H1 (cell line): ENCODE measurements around the gene PLCH2. TPM values are rescaled to one million over a fixed set of nuclear protein-coding genes. Genes with fewer than 3 reads are reported as not detected.

Experiments used
- CTCF ChIA-PET: fragments of 300-600 bp; sonication (Branson Sonifier 250); formaldehyde crosslinking; loops from one replicate; lab custom pipeline; 2021; ENCODE audit not compliant: partially characterized antibody; lab: Charles Lee
- POLR2A ChIA-PET: fragments of 300-600 bp; sonication (Branson Sonifier 250); formaldehyde crosslinking; loops from one replicate; lab custom pipeline; 2021; ENCODE audit warnings: inconsistent platforms; ENCODE audit not compliant: partially characterized antibody; lab: Charles Lee
- DNase-seq, 2 experiments: peaks; one replicate each; pipeline versions ENCODE4 v3.0.0 to v3.0.0-alpha.2; 2010 to 2022; ENCODE audit warnings: low spot score in 2 of 2, low read depth in 1 of 2, mixed read lengths in 1 of 2
- FAIRE-seq: peaks from 2 replicates; lab custom pipeline; 2011; peaks lifted over from hg19 to GRCh38; lab: Jason Lieb, UNC
- H2AFZ ChIP-seq: 2 replicates; pipeline ENCODE4 v1.8.1; 2012; ENCODE audit warnings: low read length, inconsistent platforms
- H2AK5ac ChIP-seq: 2 replicates; pipeline ENCODE4 v1.6.1; 2013; ENCODE audit warnings: low read depth, low read length
- H2BK120ac ChIP-seq: replicated peaks from 2 replicates; pipeline ENCODE3; 2013; ENCODE audit warnings: low read depth, low read length, inconsistent platforms
- H2BK12ac ChIP-seq: 2 replicates; pipeline ENCODE4 v1.6.1; 2013; ENCODE audit warnings: low read depth, low read length
- H2BK15ac ChIP-seq: 2 replicates; pipeline ENCODE4 v1.6.1; 2013; ENCODE audit warnings: low read length
- H2BK20ac ChIP-seq: 2 replicates; pipeline ENCODE4 v1.6.1; 2013; ENCODE audit warnings: low read length
- H2BK5ac ChIP-seq: 2 replicates; pipeline ENCODE4 v1.6.1; 2013; ENCODE audit warnings: low read depth, low read length
- H3K14ac ChIP-seq: 2 replicates; pipeline ENCODE4 v1.6.1; 2013; ENCODE audit warnings: inconsistent platforms; ENCODE audit not compliant: insufficient read length
- H3K18ac ChIP-seq: 2 replicates; pipeline ENCODE4 v1.6.1; 2013; ENCODE audit warnings: low read length; ENCODE audit errors: extremely low read depth
- H3K23ac ChIP-seq: 2 replicates; pipeline ENCODE4 v1.6.1; 2013; ENCODE audit warnings: inconsistent platforms; ENCODE audit not compliant: insufficient read length
- H3K23me2 ChIP-seq: 2 replicates; pipeline ENCODE4 v1.6.1; 2013; ENCODE audit warnings: low read depth, low read length
- H3K27ac ChIP-seq: 2 replicates; pipeline ENCODE4 v1.6.1; 2011; ENCODE audit warnings: low read depth, low read length, inconsistent platforms
- H3K27me3 ChIP-seq, 4 experiments: replicated peaks in 1 of 4; 1 replicate in 1 of 4; 2 replicates in 3 of 4; pipeline versions ENCODE4 v1.6.1 to v1.8.1; 2011 to 2013; ENCODE audit warnings: low read length in 3 of 4, mild to moderate bottlenecking in 3 of 4, inconsistent platforms in 2 of 4, mixed read lengths in 2 of 4, moderate library complexity in 1 of 4; ENCODE audit not compliant: control insufficient read depth in 3 of 4, insufficient read depth in 3 of 4; ENCODE audit errors: extremely low read depth in 1 of 4
- H3K36me3 ChIP-seq, 4 experiments: 2 replicates each; pipeline versions ENCODE4 v1.6.1 to v1.8.1; 2011 to 2013; ENCODE audit warnings: mild to moderate bottlenecking in 4 of 4, low read length in 3 of 4, moderate library complexity in 2 of 4, control low read depth in 1 of 4, inconsistent platforms in 1 of 4; ENCODE audit not compliant: insufficient read depth in 4 of 4, control insufficient read depth in 2 of 4
- H3K4ac ChIP-seq: replicated peaks from 2 replicates; pipeline ENCODE3; 2013; ENCODE audit warnings: low read length, low read depth, mixed read lengths, inconsistent platforms; ENCODE audit not compliant: insufficient read length
- H3K4me1 ChIP-seq, 4 experiments: replicated peaks in 1 of 4; 1 replicate in 1 of 4; 2 replicates in 3 of 4; pipeline versions ENCODE4 v1.6.1 to v1.8.1; 2011 to 2013; ENCODE audit warnings: low read length in 3 of 4, inconsistent platforms in 2 of 4, mixed read lengths in 1 of 4; ENCODE audit not compliant: insufficient read depth in 4 of 4, control insufficient read depth in 3 of 4
- H3K4me2 ChIP-seq, 2 experiments: 2 replicates each; pipeline versions ENCODE4 v1.6.1 to v1.8.1; 2011 to 2013; ENCODE audit warnings: low read depth in 2 of 2, low read length in 2 of 2, control low read depth in 1 of 2, inconsistent platforms in 1 of 2, mild to moderate bottlenecking in 1 of 2; ENCODE audit not compliant: insufficient read depth in 1 of 2
- H3K4me3 ChIP-seq, 4 experiments: fragments of 200-600, 300-600 bp in 1 of 4; sonication (generic), shearing (Covaris generic), sonication (Bioruptor Twin) in 1 of 4; 2 replicates each; pipeline versions ENCODE4 v1.5.1 to v1.8.1; 2011 to 2016; ENCODE audit warnings: low read length in 4 of 4, low read depth in 3 of 4, control low read depth in 2 of 4, inconsistent platforms in 2 of 4, mild to moderate bottlenecking in 2 of 4, mixed read lengths in 1 of 4, moderate library complexity in 1 of 4; ENCODE audit not compliant: insufficient read depth in 2 of 4; ENCODE audit errors: extremely low read depth in 1 of 4
- H3K56ac ChIP-seq: replicated peaks from 2 replicates; pipeline ENCODE3; 2013; ENCODE audit warnings: low read depth, mild to moderate bottlenecking, mixed read lengths, low read length, inconsistent platforms; ENCODE audit not compliant: insufficient read length
- H3K79me1 ChIP-seq: 2 replicates; pipeline ENCODE4 v1.6.1; 2013; ENCODE audit warnings: low read depth, low read length, control low read depth
- H3K79me2 ChIP-seq, 2 experiments: 2 replicates each; pipeline versions ENCODE4 v1.6.1 to v1.8.1; 2012 to 2013; ENCODE audit warnings: low read length in 2 of 2, mild to moderate bottlenecking in 2 of 2, inconsistent platforms in 1 of 2; ENCODE audit not compliant: insufficient read depth in 2 of 2, control insufficient read depth in 1 of 2
- H3K9ac ChIP-seq, 4 experiments: replicated peaks in 1 of 4; 1 replicate in 1 of 4; 2 replicates in 3 of 4; pipeline versions ENCODE4 v1.6.1 to v1.8.1; 2011 to 2013; ENCODE audit warnings: low read depth in 3 of 4, low read length in 3 of 4, control low read depth in 2 of 4, mild to moderate bottlenecking in 2 of 4, moderate library complexity in 2 of 4, inconsistent platforms in 1 of 4; ENCODE audit errors: extremely low read depth in 1 of 4
- H3K9me3 ChIP-seq, 2 experiments: 2 replicates each; pipeline versions ENCODE4 v1.6.1 to v1.8.1; 2012 to 2013; ENCODE audit warnings: mild to moderate bottlenecking in 2 of 2, moderate library complexity in 2 of 2, control low read depth in 1 of 2, inconsistent platforms in 1 of 2, low read depth in 1 of 2, low read length in 1 of 2, mixed read lengths in 1 of 2; ENCODE audit not compliant: insufficient read depth in 2 of 2
- H4K20me1 ChIP-seq, 2 experiments: replicated peaks in 1 of 2; 2 replicates each; pipeline versions ENCODE3 to v1.8.1; 2011 to 2013; ENCODE audit warnings: inconsistent platforms in 2 of 2, low read length in 2 of 2, mild to moderate bottlenecking in 1 of 2; ENCODE audit not compliant: insufficient read depth in 2 of 2, control insufficient read depth in 1 of 2
- H4K5ac ChIP-seq: 2 replicates; pipeline ENCODE4 v1.6.1; 2013; ENCODE audit warnings: low read length, low read depth, mixed read lengths, inconsistent platforms; ENCODE audit not compliant: insufficient read length
- H4K8ac ChIP-seq: 2 replicates; pipeline ENCODE4 v1.8.0; 2013; ENCODE audit warnings: mild to moderate bottlenecking, moderate library complexity, low read length, inconsistent platforms; ENCODE audit not compliant: insufficient read depth; ENCODE audit errors: extremely low read depth
- H4K91ac ChIP-seq: replicated peaks from 2 replicates; pipeline ENCODE3; 2013; ENCODE audit warnings: low read length, mixed read lengths, inconsistent platforms; ENCODE audit not compliant: insufficient read length
- E2F6 ChIP-seq: IDR thresholded peaks from 2 replicates; pipeline ENCODE4 v1.6.1; 2012; ENCODE audit warnings: inconsistent platforms
- HDAC6 ChIP-seq: IDR thresholded peaks from one replicate; pipeline ENCODE4 v1.7.1; 2012; ENCODE audit warnings: low read depth, mild to moderate bottlenecking, inconsistent platforms, low read length, moderate library complexity
- JUN ChIP-seq: IDR thresholded peaks from 2 replicates; pipeline ENCODE4 v1.6.1; 2011; ENCODE audit warnings: low read depth, mild to moderate bottlenecking, improper control_type of control experiment, low read length
- PHF8 ChIP-seq: fragments of 200-600 bp; sonication (generic); conservative IDR thresholded peaks from 2 replicates; pipeline ENCODE4 v1.7.1; 2012; ENCODE audit warnings: low read depth, mild to moderate bottlenecking, inconsistent platforms, low read length, moderate library complexity
- SUZ12 ChIP-seq: fragments of 200-600 bp; sonication (generic); IDR thresholded peaks from 2 replicates; pipeline ENCODE4 v1.6.1; 2012; ENCODE audit warnings: mild to moderate bottlenecking, inconsistent platforms, low read length, moderate library complexity, mixed read lengths
- WGBS, 2 experiments: shearing (Covaris generic) in 1 of 2; methylation state at CpG; one replicate each; pipeline versions ENCODE4 v1.1.6 to v1.1.7; 2013 to 2015; ENCODE audit warnings: low lambda C conversion rate in 2 of 2, mixed read lengths in 2 of 2, inconsistent platforms in 1 of 2, low coverage in 1 of 2, missing lambda C conversion rate in 1 of 2; ENCODE audit not compliant: insufficient replicate concordance in 2 of 2, insufficient coverage in 1 of 2, insufficient read length in 1 of 2; ENCODE audit errors: extremely low coverage in 1 of 2, missing lambda C conversion rate in 1 of 2; 5-methylcytosine and 5-hydroxymethylcytosine counted together
- polyA plus RNA-seq, 7 experiments: library from polyadenylated mRNA; depleted of rRNA in 3 of 7; stranded (reverse) in 5 of 7; unstranded in 2 of 7; fragments of >200 nt in 5 of 7; fragments of 200-250 nt in 2 of 7; gene quantifications; 1 replicate in 5 of 7; 2 replicates in 1 of 7; 4 replicates in 1 of 7; pipeline versions ENCODE4 v1.2.1 to v1.2.3, GENCODE V29; 2011 to 2013; ENCODE audit warnings: missing spikeins in 2 of 7, mixed read lengths in 2 of 7
- total RNA-seq: library from RNA; stranded (reverse); fragmentation: NEBNext Ultra II Directional; extraction: Animal tissue kit (Norgen Biotek cat#: 25700); gene quantifications from 2 replicates; pipeline ENCODE4 v1.2.1, GENCODE V29; 2021

The PLCH2 gene
- total and polyA plus RNA-seq, 2 of the 8 experiments (the other 6 are each of a cell fraction or from before 2014, with no cell fraction given): 0.14 to 0.19 TPM

- Histone ChIP-seq H3K4me2 (no peak overlapping the region), H4K5ac (no peak overlapping the region), H3K4me1 (no peaks in the 10 kb centered on the region), H3K36me3 (peaks cover 16 to 63% (median 41%) of the 10 kb centered on the region in 4 experiments; a peak in 7 of 8 replicates), H2AFZ (no peak overlapping the region), H3K23ac (no peak overlapping the region), H3K27me3 (no peaks in the 10 kb centered on the region), H2AK5ac (no peak overlapping the region), H3K79me1 (no peaks in the 10 kb centered on the region; the same call in none of the 2 replicates), H3K4ac (no peak overlapping the region), H3K27ac (no peak overlapping the region), H4K8ac (no peak overlapping the region; the same call in 1 of the 2 replicates), H3K9me3 (no peaks in the 10 kb centered on the region), H3K56ac (no peak overlapping the region), H4K20me1 (peaks cover 0 to 19% of the 10 kb centered on the region in 2 experiments), H2BK5ac (no peak overlapping the region), H3K14ac (no peak overlapping the region), H3K18ac (no peak overlapping the region), H4K91ac (no peak overlapping the region), H2BK20ac (no peak overlapping the region), H2BK12ac (no peak overlapping the region), H2BK15ac (no peak overlapping the region), H3K79me2 (no peaks in the 10 kb centered on the region), H2BK120ac (no peak overlapping the region), H3K4me3 (no peak overlapping the region), H3K23me2 (no peaks in the 10 kb centered on the region), H3K9ac (no peak overlapping the region)
- no peak for TF ChIP-seq JUN
- no peak for TF ChIP-seq E2F6
- TF ChIP-seq SUZ12: no peak
- TF ChIP-seq PHF8: no peak
- no peak for TF ChIP-seq HDAC6
- ChIA-PET CTCF (interaction anchor here (1.1 to 2.8 kb wide), 5 partner anchors 8 to 83 kb away, joined by 3 to 9 read pairs (median 6); no protein-coding TSS in a partner anchor), POLR2A (no interaction called here)
- FAIRE-seq: no peak
- WGBS, 2 experiments: 94% methylated on average over 39 of the region's 43 CpGs; no CpG with 5 or more reads in 1 of the 2 experiments
- DNase-seq: no peak
Measured at GRCh38 chr1:2513939-2514652, 38.0 kb downstream of the PLCH2 start.
